Activated CD8-positive, alpha-beta memory T cell treated with anti-CD3 and anti-CD28 coated beads, Interleukin-2, amount 50 U/mL, for 48 hours (primary cell): ENCODE results near the gene OR2W1.
A peak's percentile ranks its signal among the peaks of the same experiment; 100 is the strongest.

Experiments
- DNase-seq: peaks from one replicate; pipeline ENCODE4 v3.0.0-alpha.2; 2020

The OR2W1 gene

GRCh38 chr6:29045075-29045474, at the start of gene OR2W1:
Gene OR2W1 (minus strand): TSS chr6:29045175. CDS start chr6:29045175, 0 bp downstream.
- DNase-seq = no peak

GRCh38 chr6:29092957-29093356, 48.0 kb upstream of the OR2W1 start:
- no peak for DNase-seq

GRCh38 chr6:29087213-29087612, 42.2 kb upstream of the OR2W1 start, which contains the start of gene OR2B3:
Gene OR2B3 (minus strand): TSS chr6:29087313. CDS start chr6:29087248, 65 bp downstream.
- DNase-seq = no peak

- no peak for DNase-seq
Measured at GRCh38 chr6:29082457-29082856, 37.5 kb upstream of the OR2W1 start.

- no peak for DNase-seq
Measured at GRCh38 chr6:29081312-29081711, 36.3 kb upstream of the OR2W1 start.

- no peak for DNase-seq
Measured at GRCh38 chr6:29079203-29079602, 34.2 kb upstream of the OR2W1 start.

- peak; percentile 48 for DNase-seq
Measured at GRCh38 chr6:29071831-29072723, 27.1 kb upstream of the OR2W1 start.

GRCh38 chr6:29051680-29052079, 6.7 kb upstream of the OR2W1 start:
- no peak for DNase-seq

GRCh38 chr6:29035951-29036350, 9.0 kb downstream of the OR2W1 start:
- no peak for DNase-seq

- DNase-seq = no peak
Measured at GRCh38 chr6:29028821-29029220, 16.2 kb downstream of the OR2W1 start.

- no peak for DNase-seq
Measured at GRCh38 chr6:29025927-29026585, 18.9 kb downstream of the OR2W1 start.

GRCh38 chr6:29021434-29021833, 23.5 kb downstream of the OR2W1 start:
- DNase-seq = no peak

- no peak for DNase-seq
Measured at GRCh38 chr6:29019629-29020028, 25.3 kb downstream of the OR2W1 start.

GRCh38 chr6:29017428-29017802, 27.6 kb downstream of the OR2W1 start:
- no peak for DNase-seq

GRCh38 chr6:29016559-29017427, 28.2 kb downstream of the OR2W1 start:
- peak; percentile 93 for DNase-seq

GRCh38 chr6:29014729-29015608, 30.0 kb downstream of the OR2W1 start:
- DNase-seq = no peak

- DNase-seq = peak; percentile 67
Measured at GRCh38 chr6:29011276-29011734, 33.7 kb downstream of the OR2W1 start.

GRCh38 chr6:29009358-29009757, 35.6 kb downstream of the OR2W1 start:
- no peak for DNase-seq

- DNase-seq = no peak
Measured at GRCh38 chr6:29008089-29008488, 36.9 kb downstream of the OR2W1 start.

GRCh38 chr6:29005183-29005885, 39.6 kb downstream of the OR2W1 start, which contains the start of gene ZNF311:
Gene ZNF311 (minus strand): TSS chr6:29005315. CDS start chr6:29003954, 1,361 bp downstream.
- no peak for DNase-seq

GRCh38 chr6:28996844-28997510, 48.0 kb downstream of the OR2W1 start:
- no peak for DNase-seq
